Tibial nerve (tissue), 4 donors: ENCODE measurements around the gene RHBDD1. TPM values are rescaled to one million over a fixed set of nuclear protein-coding genes. Genes with fewer than 3 reads are reported as not detected.

ENCODE experiments used
- DNase-seq, 2 donors: peaks; one replicate each; pipeline ENCODE4 v3.0.0-alpha.2; 2019; ENCODE audit warnings: low spot score in 2 of 2
- H3K27ac ChIP-seq, 4 donors: fragments of 200-600 bp; sonication (generic) in 3 of 4; one replicate each; pipeline ENCODE4 v1.5.1; 2017 to 2019; ENCODE audit warnings: mild to moderate bottlenecking in 1 of 4
- H3K27me3 ChIP-seq, 2 donors: fragments of 200-600 bp; sonication (generic) in 1 of 2; one replicate each; pipeline versions ENCODE4 v1.5.1 to v1.6.0; 2017 to 2019
- H3K36me3 ChIP-seq, 3 donors: fragments of 200-600 bp; sonication (generic); one replicate each; pipeline ENCODE4 v1.5.1; 2018 to 2019
- H3K4me1 ChIP-seq, 4 donors: fragments of 200-600 bp; sonication (generic) in 3 of 4; one replicate each; pipeline ENCODE4 v1.5.1; 2017 to 2019
- H3K4me3 ChIP-seq, 4 donors: fragments of 200-600 bp; sonication (generic) in 3 of 4; one replicate each; pipeline ENCODE4 v1.5.1; 2017 to 2019; ENCODE audit warnings: mild to moderate bottlenecking in 1 of 4, moderate library complexity in 1 of 4
- H3K9me3 ChIP-seq, 4 donors: fragments of 200-600 bp; sonication (generic) in 3 of 4; one replicate each; pipeline ENCODE4 v1.5.1; 2017 to 2019
- CTCF ChIP-seq, 5 experiments: fragments of 200-600 bp in 3 of 5; fragments of 450-650 bp in 2 of 5; sonication (generic) in 3 of 5; IDR thresholded peaks; one replicate each; pipeline ENCODE4 v1.5.1; 2016 to 2019; ENCODE audit warnings: antibody characterized with exemption in 5 of 5, mild to moderate bottlenecking in 3 of 5, moderate library complexity in 2 of 5
- EP300 ChIP-seq, 2 donors: sonication (generic); formaldehyde crosslinking; IDR thresholded peaks; one replicate each; pipeline ENCODE4 v1.6.1; 2017; ENCODE audit warnings: antibody characterized with exemption in 2 of 2, mild to moderate bottlenecking in 1 of 2
- POLR2A ChIP-seq, 2 donors: fragments of 450-650 bp; IDR thresholded peaks; one replicate each; pipeline ENCODE4 v1.6.1; 2017; ENCODE audit warnings: antibody characterized with exemption in 2 of 2, mild to moderate bottlenecking in 2 of 2, moderate library complexity in 2 of 2
- WGBS, 2 donors: methylation state at CpG; one replicate each; pipeline ENCODE4 v1.1.5; 2018; 5-methylcytosine and 5-hydroxymethylcytosine counted together
- total RNA-seq, 4 donors: library from RNA; depleted of rRNA; stranded (reverse); fragments of >200 nt; gene quantifications; one replicate each; pipeline ENCODE4 v1.1.0, GENCODE V29; 2016

The RHBDD1 gene
- total RNA-seq, 4 donors from 2014 or later: 14.9 to 29.4 (median 25.0) TPM

- DNase-seq: no peak
- H3K36me3 ChIP-seq: peaks cover 0 to 19% (median 0%) of the 10 kb centered on the region in 3 donors
- peaks cover 0 to 10% (median 0%) of the 10 kb centered on the region in 4 donors for H3K4me1 ChIP-seq
- no peak overlapping the region for H3K27ac ChIP-seq
- H3K27me3 ChIP-seq: no peaks in the 10 kb centered on the region
- H3K9me3 ChIP-seq: no peaks in the 10 kb centered on the region
- no peak overlapping the region for H3K4me3 ChIP-seq
- WGBS, 2 donors: 89 to 94% methylated on average over 2 of the region's 2 CpGs
- TF ChIP-seq EP300 (IDR thresholded peaks at IDR 0.05) (no peak), CTCF (IDR thresholded peaks at IDR 0.05) (no peak), POLR2A (IDR thresholded peaks at IDR 0.05) (no peak)
These were observed 59.7 kb downstream of the RHBDD1 start for GRCh38 chr2:226895579-226895978.

GRCh38 chr2:226898121-226898520 lies 62.3 kb downstream of the RHBDD1 start:
- no peak overlapping the region for H3K4me3 ChIP-seq
- H3K4me1 ChIP-seq: peaks cover 0 to 8% (median 0%) of the 10 kb centered on the region in 4 donors
- H3K9me3 ChIP-seq: no peaks in the 10 kb centered on the region
- H3K36me3 ChIP-seq: peaks cover 0 to 19% (median 0%) of the 10 kb centered on the region in 3 donors
- no peak overlapping the region for H3K27ac ChIP-seq
- no peak for DNase-seq
- H3K27me3 ChIP-seq: no peaks in the 10 kb centered on the region
- WGBS, 2 donors: 93 to 94% methylated on average over 4 of the region's 4 CpGs
- TF ChIP-seq CTCF (IDR thresholded peaks at IDR 0.05) (no peak), EP300 (IDR thresholded peaks at IDR 0.05) (no peak), POLR2A (IDR thresholded peaks at IDR 0.05) (no peak)

- no peak for TF ChIP-seq CTCF (IDR thresholded peaks at IDR 0.05)
- TF ChIP-seq EP300 (IDR thresholded peaks at IDR 0.05): no peak
- no peak for TF ChIP-seq POLR2A (IDR thresholded peaks at IDR 0.05)
- Histone ChIP-seq H3K4me3 (no peak overlapping the region), H3K9me3 (no peaks in the 10 kb centered on the region), H3K36me3 (peaks cover 0 to 24% (median 0%) of the 10 kb centered on the region in 3 donors), H3K27ac (no peak overlapping the region), H3K27me3 (no peaks in the 10 kb centered on the region), H3K4me1 (peaks cover 0 to 8% (median 0%) of the 10 kb centered on the region in 4 donors)
- no peak for DNase-seq
- WGBS, 2 donors: 85 to 90% methylated on average over 3 of the region's 3 CpGs
These were observed 63.0 kb downstream of the RHBDD1 start for GRCh38 chr2:226898897-226899296.

GRCh38 chr2:226902041-226902966 lies 66.5 kb downstream of the RHBDD1 start:
- TF ChIP-seq EP300 (IDR thresholded peaks at IDR 0.05): no peak
- TF ChIP-seq POLR2A (IDR thresholded peaks at IDR 0.05): no peak
- TF ChIP-seq CTCF (IDR thresholded peaks at IDR 0.05): no peak
- WGBS, 2 donors: 90% methylated on average over 6 of the region's 6 CpGs
- no peaks in the 10 kb centered on the region for H3K27me3 ChIP-seq
- no peaks in the 10 kb centered on the region for H3K9me3 ChIP-seq
- H3K27ac ChIP-seq: no peak overlapping the region
- no peak overlapping the region for H3K4me3 ChIP-seq
- peaks cover 0 to 8% (median 0%) of the 10 kb centered on the region in 4 donors for H3K4me1 ChIP-seq
- no peak for DNase-seq
- H3K36me3 ChIP-seq: peaks cover 0 to 17% (median 0%) of the 10 kb centered on the region in 3 donors

GRCh38 chr2:226903179-226903578 lies 67.3 kb downstream of the RHBDD1 start:
- no peak overlapping the region for H3K27ac ChIP-seq
- DNase-seq: no peak
- no peaks in the 10 kb centered on the region for H3K9me3 ChIP-seq
- H3K4me3 ChIP-seq: no peak overlapping the region
- TF ChIP-seq POLR2A (IDR thresholded peaks at IDR 0.05): no peak
- H3K36me3 ChIP-seq: peaks cover 0 to 13% (median 0%) of the 10 kb centered on the region in 3 donors
- peaks cover 0 to 13% (median under 1%) of the 10 kb centered on the region in 4 donors for H3K4me1 ChIP-seq
- no peaks in the 10 kb centered on the region for H3K27me3 ChIP-seq
- WGBS, 2 donors: 88 to 91% methylated on average over 4 of the region's 4 CpGs
